ENCODE measurements around the gene SLC38A8.

DNA sequence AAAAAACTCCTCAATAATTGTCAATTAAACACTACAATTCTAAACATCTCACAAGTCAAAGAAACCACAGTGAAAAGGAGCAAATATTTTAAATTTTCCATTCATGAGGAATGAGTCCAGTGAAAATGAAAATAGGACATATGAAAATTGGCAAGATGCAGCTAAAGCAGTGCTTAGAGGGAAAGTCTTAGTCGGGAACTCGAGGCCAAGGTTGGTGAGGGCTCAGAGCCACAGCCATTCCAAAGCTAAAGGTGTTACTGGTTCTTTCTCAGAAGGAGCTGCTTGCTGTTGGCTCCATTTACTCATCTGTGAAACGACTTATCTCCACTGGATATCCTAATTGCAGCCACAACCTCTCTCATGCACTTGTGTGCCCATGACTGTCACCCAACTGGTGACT, 6.5 kb downstream of the SLC38A8 start:
- TF ChIP-seq, protein P1, sequence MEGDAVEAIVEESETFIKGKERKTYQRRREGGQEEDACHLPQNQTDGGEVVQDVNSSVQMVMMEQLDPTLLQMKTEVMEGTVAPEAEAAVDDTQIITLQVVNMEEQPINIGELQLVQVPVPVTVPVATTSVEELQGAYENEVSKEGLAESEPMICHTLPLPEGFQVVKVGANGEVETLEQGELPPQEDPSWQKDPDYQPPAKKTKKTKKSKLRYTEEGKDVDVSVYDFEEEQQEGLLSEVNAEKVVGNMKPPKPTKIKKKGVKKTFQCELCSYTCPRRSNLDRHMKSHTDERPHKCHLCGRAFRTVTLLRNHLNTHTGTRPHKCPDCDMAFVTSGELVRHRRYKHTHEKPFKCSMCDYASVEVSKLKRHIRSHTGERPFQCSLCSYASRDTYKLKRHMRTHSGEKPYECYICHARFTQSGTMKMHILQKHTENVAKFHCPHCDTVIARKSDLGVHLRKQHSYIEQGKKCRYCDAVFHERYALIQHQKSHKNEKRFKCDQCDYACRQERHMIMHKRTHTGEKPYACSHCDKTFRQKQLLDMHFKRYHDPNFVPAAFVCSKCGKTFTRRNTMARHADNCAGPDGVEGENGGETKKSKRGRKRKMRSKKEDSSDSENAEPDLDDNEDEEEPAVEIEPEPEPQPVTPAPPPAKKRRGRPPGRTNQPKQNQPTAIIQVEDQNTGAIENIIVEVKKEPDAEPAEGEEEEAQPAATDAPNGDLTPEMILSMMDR (IDR thresholded peaks at IDR 0.05): no peak
- TF ChIP-seq EP300 (IDR thresholded peaks at IDR 0.05): no peak
